NCI-H128 (cell line): ENCODE data around the gene CDHR3.

Source experiments
- DNase-seq: peaks from one replicate; lab custom pipeline; 2025; ENCODE audit not compliant: unreplicated experiment; lab: John Stamatoyannopoulos, UW

CDHR3 gene

GRCh38 chr7:106064316-106064715 lies 101.3 kb downstream of the CDHR3 start:
- DNase-seq: no peak

- no peak for DNase-seq
These were observed 101.9 kb downstream of the CDHR3 start for GRCh38 chr7:106064771-106065574.

DNA sequence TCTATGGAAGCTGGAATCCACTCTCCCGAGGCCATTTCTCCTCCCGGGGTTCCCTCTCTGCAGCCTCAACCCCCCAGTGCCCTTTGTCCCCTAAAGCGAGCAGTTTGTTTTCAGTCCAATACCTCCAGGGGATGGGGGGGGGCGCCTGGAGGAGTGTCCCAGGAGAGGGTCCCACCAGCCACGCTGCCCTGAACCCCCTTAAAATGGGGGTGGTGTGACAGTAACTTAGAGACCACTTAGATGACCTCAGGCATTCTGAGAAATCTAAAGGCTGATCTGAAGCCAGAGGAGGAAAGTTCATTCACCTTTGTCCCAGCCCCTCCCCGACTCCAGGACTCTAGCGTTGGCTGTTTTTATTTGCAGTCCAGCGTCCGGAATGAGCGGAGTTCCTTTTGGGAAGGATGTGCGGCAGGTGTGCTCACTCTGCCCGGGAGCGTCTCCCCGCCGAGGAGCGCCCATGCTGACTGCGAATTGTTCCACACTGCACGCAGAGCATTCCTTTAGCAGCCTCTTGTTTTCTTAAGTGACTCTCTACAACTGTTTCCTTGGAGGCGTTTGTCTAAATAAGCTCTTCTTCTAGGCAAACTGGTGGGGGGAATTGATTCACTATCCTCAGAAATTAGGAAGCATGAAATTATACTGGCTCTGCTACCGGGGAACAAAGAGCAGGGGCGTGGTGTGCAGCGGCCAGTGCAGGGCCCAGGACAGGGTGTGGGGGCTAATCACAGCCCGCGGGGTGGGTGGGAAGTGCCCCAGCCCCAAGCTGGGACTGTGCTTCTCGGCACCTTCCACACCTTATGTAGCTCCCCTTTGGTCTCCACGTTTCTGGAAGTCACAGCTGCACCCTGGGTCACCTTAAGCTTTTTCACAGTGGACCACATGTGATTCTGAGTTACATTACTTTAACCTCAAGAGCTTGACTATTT lies 102.8 kb downstream of the CDHR3 start:
- DNase-seq: no peak

- DNase-seq: no peak
These were observed 104.6 kb downstream of the CDHR3 start for GRCh38 chr7:106067678-106068077.

- DNase-seq: no peak
These were observed 105.5 kb downstream of the CDHR3 start for GRCh38 chr7:106068538-106068961.

GRCh38 chr7:106068986-106069385 lies 105.9 kb downstream of the CDHR3 start:
- DNase-seq: no peak

DNA sequence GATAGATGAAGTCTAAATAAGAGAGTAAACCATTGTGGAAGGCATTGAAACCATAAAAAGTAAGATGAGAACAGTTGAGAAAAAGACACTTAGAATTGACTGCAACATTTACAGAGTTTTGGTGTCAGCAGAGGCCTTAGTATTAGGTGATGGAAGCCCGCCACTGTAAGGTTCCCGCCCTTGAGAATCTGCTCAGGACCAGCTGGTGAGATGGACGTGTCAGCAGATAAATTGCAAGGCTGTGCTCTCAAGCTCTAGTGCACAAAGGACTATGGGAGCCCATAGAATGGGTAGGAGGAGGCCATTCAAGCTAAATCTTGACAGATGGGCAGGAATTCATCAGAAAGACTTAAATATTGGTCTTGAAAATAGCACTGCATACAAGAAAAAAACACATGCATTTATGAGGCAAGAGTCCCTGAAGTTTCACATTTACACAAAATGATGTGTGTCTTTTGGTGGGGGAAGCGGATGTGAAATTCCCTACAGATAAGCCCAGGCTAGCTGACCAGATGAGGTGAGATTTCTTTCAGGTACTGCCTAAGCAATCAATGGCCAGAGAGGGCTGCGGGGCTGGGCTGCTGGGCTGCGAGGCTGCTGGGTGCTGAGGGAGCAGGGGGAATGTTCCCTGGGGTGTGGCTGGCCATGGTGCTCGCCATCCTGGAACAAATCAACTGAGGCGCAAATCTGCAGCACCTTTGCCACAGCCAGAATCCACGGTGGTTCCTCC lies 106.6 kb downstream of the CDHR3 start:
- no peak for DNase-seq

DNA sequence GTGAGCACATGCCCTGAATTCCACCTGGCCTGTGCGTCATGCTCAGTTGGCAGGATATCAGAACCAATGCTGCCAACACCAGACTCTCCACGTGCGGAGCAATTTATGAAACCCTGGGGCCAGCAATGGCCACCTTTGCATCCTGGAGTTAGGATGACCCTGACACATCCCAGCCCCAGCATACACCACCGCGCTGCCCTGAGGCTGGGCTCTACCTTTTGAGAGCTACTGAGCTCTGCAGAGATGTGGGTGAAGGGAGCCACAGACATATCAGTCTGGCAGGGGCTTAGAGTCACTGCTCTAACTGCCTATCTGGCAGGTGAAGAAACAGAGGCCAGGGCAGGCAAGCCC lies 107.1 kb downstream of the CDHR3 start:
- no peak for DNase-seq

DNA sequence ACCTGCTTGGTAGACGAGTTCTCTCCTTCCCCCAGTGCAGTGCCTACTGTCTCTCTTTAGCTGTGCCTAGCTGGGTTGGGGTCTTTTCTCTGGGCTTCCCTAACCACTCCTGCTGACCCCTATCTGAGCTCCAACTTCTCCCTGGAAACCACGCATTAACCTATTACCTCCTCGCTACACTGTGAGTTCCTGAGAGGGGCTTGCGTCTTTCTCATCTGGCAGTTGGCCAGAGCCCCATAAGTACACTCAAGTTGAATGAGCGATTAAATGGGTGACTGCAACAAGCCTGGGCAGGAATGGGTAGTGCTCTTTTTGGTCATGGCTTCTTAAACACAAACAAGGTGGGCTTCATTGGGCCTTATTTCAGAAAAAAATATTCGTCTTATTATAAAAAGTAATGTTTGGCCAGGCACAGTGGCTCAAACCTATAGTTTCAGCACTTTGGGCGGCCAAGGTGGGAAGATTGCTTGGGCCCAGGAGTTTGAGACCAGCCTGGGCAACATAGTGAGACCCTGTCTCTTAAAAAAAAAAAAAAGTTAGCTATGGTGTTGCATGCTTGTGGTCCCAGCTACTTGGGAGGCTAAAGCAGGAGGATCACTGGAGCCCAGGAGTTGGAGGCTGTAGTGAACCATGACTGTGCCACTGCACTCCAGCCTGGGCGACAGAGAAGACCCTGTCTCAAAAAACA lies 107.6 kb downstream of the CDHR3 start:
- DNase-seq: peak; percentile 80

DNA sequence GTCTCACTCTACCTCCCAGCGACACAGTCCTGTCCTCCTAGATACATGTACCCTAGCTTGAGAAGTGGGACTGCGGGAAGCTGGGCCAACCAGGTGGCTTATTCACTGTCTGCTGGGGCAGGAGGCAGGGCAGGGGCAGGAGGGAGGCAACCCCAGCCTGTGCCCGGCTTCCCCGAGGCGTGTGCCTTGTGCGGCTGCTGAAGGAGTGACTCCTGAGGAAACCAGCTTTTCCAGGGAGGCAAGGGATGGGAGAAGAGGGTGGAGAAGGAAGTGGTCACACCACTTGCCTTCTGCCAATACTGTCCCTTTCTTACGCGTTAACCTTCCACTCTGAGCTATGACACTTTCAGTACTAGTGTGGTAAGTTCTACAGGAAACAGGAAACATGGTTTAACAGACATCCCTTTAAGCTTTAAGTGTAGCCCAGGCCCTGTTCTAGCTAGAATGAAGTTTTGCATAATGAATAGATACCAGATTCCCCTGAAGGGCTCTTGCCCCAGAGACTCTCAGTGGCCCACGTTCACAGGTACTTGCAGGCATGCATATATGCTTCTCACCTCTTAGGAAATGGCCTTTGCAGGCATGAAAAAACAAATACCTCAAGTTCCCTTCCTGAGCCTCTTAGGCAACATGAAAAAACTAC lies 108.4 kb downstream of the CDHR3 start:
- DNase-seq: no peak

- DNase-seq: peak; percentile 86
These were observed 109.1 kb downstream of the CDHR3 start for GRCh38 chr7:106071999-106072714.

GRCh38 chr7:106072715-106073091 lies 109.6 kb downstream of the CDHR3 start:
- DNase-seq: no peak

DNA sequence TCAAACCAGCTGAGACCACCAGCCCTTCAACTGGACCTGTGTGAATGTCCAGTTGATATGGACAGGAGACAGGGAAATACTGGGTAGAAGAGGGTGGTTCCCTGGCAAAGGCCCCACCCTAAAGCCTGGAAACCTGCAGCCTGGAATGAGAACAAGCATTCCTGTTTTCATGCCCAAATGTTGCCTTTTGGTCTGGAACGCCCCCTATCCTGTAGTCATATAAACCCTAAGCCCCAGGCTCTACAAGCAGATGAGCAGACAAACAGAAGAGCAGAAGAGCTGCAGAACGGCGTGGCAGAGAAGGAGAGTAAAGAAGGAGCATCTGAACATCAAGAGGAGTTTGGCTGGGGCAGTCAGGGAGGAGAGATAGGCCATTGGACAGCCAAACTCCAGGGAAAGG lies 110.6 kb downstream of the CDHR3 start:
- DNase-seq: no peak

DNA sequence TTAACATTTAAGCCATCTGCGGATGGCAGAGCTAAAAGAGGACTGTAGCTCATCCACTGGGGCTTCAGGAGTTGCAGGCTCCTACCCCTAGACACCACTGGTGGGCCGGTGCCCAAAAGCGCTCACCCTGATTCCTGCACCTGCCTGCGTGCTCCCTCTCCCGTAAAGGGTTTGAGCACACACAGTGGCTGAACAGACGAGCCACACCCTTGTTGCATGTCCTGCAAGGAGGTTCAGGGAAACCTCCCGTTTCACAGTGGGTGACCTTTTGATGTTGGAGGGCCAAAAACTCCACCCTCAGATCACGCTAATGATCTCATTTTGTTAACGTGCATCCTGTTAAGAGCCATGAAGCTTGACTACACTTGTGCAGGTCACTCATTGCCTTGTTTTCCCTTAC lies 111.2 kb downstream of the CDHR3 start:
- no peak for DNase-seq

DNA sequence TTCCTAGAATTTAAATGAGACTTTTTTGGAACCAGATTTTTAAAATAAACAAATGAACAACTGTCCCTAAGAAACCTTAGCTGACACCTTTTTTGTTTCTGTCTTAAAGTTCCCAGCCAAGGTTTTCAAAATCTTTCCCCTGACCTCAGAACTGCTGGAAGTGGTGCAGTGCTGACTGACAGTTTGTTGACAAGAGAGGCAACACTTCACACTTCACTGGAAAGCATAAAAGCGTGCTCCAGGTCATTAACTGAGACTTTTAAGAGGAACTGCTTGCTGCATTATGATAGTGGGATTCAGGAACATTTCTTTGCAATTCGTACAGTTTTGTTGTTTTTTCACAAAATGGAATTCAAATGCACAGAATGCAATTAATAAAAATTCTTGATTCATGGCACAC lies 112.9 kb downstream of the CDHR3 start:
- DNase-seq: peak; percentile 17

DNA sequence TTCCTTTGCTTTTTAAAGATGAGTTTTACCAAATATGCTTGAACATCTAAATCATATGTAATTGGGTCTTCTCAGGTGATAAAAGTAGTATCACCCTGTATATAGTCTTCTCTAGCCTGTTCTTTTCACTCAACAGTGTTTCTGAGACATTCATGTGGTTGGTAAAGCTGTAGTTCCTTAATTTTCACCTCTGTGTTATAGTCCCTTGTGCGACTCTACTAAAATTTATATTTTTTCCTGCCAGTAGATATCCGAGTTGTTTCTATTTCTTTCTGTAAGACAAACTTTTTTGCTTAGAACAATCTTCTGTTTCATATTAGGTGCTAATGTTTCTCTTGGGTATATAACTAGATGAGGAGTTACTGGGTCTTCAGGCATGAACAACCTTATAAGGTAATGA lies 113.5 kb downstream of the CDHR3 start:
- no peak for DNase-seq

DNA sequence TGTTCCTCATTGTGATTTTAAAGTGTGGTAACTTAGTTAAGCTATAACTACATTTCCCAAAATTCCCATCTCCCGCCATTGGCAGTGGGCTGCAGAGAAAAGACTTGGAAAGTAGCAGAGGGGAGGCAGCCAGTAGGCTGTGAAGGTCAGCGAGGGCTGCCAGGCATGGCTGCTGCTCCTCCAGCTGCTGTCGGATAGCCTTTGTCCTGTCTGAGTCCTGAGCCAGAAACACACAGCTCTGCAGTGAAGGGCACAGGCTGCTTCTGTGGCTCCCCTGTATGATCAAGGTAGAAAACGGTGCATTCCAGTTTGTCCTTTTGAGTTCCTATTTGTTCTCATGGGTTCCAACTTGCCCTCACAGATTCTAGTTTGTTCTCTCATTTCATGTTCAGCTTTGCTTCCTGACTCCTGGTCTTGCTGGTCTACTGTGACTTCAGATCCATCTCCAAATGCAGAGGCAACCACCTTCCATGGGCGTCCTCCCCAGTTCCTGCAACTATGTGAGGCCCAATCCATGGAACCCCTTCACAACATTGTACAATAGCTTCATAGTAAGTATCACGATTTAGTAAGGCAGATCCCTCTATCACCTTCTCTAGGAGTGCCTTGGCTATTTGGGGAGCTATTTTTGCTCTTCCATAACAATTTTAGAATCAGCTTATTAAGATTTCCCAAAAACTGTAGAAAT lies 117.4 kb downstream of the CDHR3 start:
- no peak for DNase-seq

DNA sequence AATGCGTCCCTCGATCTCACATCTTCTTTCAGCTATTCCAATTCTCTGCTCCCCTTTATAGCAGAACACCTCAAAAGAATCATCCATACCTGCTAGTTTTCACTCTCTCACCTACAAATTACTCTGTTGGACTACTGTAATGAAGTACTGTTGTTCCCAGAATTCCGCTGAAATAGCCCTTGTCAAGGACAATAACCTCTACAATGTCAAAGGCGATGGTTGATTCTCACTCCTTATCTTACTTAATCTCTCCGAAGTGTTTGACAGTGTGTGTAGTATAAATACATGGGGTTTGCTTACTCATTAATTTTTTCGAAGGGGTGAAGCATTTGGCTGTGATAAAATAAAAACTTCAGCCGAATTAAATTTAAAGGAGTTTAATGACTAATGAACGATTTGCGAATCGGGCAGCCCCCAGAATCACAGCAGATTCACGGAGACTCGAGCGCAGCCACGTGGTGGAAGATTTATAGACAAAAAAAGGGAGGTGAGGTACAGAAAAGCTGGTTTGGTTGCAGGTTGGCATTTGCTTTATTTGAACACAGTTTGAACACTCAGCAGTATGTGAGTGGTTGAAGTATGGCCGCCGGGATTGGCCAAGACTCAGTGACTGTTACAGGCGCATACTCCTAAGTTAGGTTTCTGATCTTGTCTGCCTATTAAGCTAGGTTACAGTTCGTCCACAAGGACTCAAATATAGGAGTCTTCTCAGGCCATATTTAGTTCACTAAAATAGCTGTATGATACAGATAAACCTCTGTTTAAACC lies 119.2 kb downstream of the CDHR3 start:
- DNase-seq: no peak
